GM12878 (cell line): ENCODE measurements around the gene ITPR3. TPM values are rescaled to one million over a fixed set of nuclear protein-coding genes. Genes with fewer than 3 reads are reported as not detected.

Source experiments
- ATAC-seq: fragments of 200-7000 bp; cut with Tn5 transposase; 3 replicates; pipeline ENCODE4 v1.9.1; 2020; ENCODE audit warnings: mild to moderate bottlenecking, moderate library complexity
- BruUV-seq: library from RNA; stranded (reverse); fragments of 400-500 nt; replicated peaks from 2 replicates; lab custom pipeline; 2021; lab: Mats Ljungman, UMichigan
- CTCF ChIA-PET: fragments of 300-600 bp; sonication (Branson Sonifier 250); formaldehyde crosslinking; extraction: SDS; loops from one replicate; lab custom pipeline; 2021; ENCODE audit warnings: inconsistent platforms; lab: Yijun Ruan, JAX
- POLR2A ChIA-PET: fragments of 350-600 bp; formaldehyde crosslinking; extraction: SDS; loops from one replicate; lab custom pipeline; 2021; ENCODE audit warnings: inconsistent platforms; lab: Charles Lee
- RAD21 ChIA-PET: fragments of 300-600 bp; sonication (Branson Sonifier 250); formaldehyde crosslinking; loops from one replicate; lab custom pipeline; 2023; ENCODE audit warnings: antibody characterized with exemption; ENCODE audit not compliant: unreplicated experiment; lab: Charles Lee
- SMC1A ChIA-PET: fragments of 300-600 bp; sonication (Branson Sonifier 250); formaldehyde crosslinking; loops from one replicate; lab custom pipeline; 2023; ENCODE audit not compliant: unreplicated experiment, uncharacterized antibody; lab: Charles Lee
- DNase-seq: peaks from one replicate; pipeline ENCODE4 v3.0.0-alpha.2; 2011; ENCODE audit warnings: low read depth, low spot score
- FAIRE-seq: peaks from 3 replicates; lab custom pipeline; 2011; peaks lifted over from hg19 to GRCh38; lab: Jason Lieb, UNC
- H2AFZ ChIP-seq: 2 replicates; pipeline ENCODE4 v1.6.0; 2011; ENCODE audit warnings: low read depth, low read length, control low read depth; ENCODE audit not compliant: control insufficient read depth
- H3K27ac ChIP-seq: 2 replicates; pipeline ENCODE4 v1.5.1; 2011; ENCODE audit warnings: control low read depth; ENCODE audit not compliant: control insufficient read depth, insufficient read depth
- H3K27me3 ChIP-seq, 2 experiments: replicated peaks in 1 of 2; 2 replicates each; pipeline versions ENCODE4 v1.6.0 to v1.6.1; 2011; ENCODE audit warnings: low read length in 1 of 2; ENCODE audit not compliant: control insufficient read depth in 2 of 2, insufficient read depth in 2 of 2
- H3K36me3 ChIP-seq, 2 experiments: 2 replicates each; pipeline ENCODE4 v1.5.1; 2011; ENCODE audit warnings: low read length in 1 of 2; ENCODE audit not compliant: control insufficient read depth in 2 of 2, insufficient read depth in 2 of 2
- H3K4me1 ChIP-seq: 2 replicates; pipeline ENCODE4 v1.6.1; 2011; ENCODE audit warnings: mild to moderate bottlenecking, low read length, moderate library complexity, mixed read lengths; ENCODE audit not compliant: control insufficient read depth, insufficient read depth
- H3K4me2 ChIP-seq: 2 replicates; pipeline ENCODE4 v1.6.0; 2011; ENCODE audit warnings: control low read depth; ENCODE audit not compliant: control insufficient read depth, insufficient read depth
- H3K4me3 ChIP-seq: fragments of 200-600 bp; sonication (generic); 2 replicates; pipeline ENCODE4 v1.5.1; 2016
- H3K79me2 ChIP-seq: 2 replicates; pipeline ENCODE4 v1.6.0; 2011; ENCODE audit warnings: low read length; ENCODE audit not compliant: control insufficient read depth, insufficient read depth
- H3K9ac ChIP-seq: 2 replicates; pipeline ENCODE4 v1.8.0; 2011; ENCODE audit warnings: low read length, control low read depth, mixed read lengths; ENCODE audit not compliant: control insufficient read depth, insufficient read depth
- H3K9me3 ChIP-seq: replicated peaks from 3 replicates; pipeline ENCODE4 v1.5.1; 2011; ENCODE audit warnings: mild to moderate bottlenecking, low read length; ENCODE audit not compliant: control insufficient read depth, insufficient read depth
- H4K20me1 ChIP-seq: 2 replicates; pipeline ENCODE4 v1.6.0; 2011; ENCODE audit not compliant: control insufficient read depth, insufficient read depth
- BACH1 ChIP-seq: fragments of 450-650 bp; IDR thresholded peaks from 2 replicates; pipeline ENCODE4 v1.6.1; 2017; ENCODE audit warnings: mild to moderate bottlenecking, borderline replicate concordance
- BHLHE40 ChIP-seq, 2 experiments: fragments of 450-650 bp in 1 of 2; IDR thresholded peaks; 2 replicates each; pipeline ENCODE4 v1.6.1; 2011 to 2017; ENCODE audit warnings: low read depth in 2 of 2, borderline replicate concordance in 1 of 2, improper control_type of control experiment in 1 of 2, low read length in 1 of 2, mild to moderate bottlenecking in 1 of 2
- EZH2 ChIP-seq: IDR thresholded peaks from 2 replicates; pipeline ENCODE4 v1.6.1; 2012; ENCODE audit warnings: low read depth, mild to moderate bottlenecking, control low read depth, inconsistent platforms, low read length, borderline replicate concordance; ENCODE audit not compliant: control insufficient read depth
- GATAD2B ChIP-seq: fragments of 450-650 bp; conservative IDR thresholded peaks from 2 replicates; pipeline ENCODE4 v1.6.1; 2017; ENCODE audit warnings: low read depth, mild to moderate bottlenecking, moderate library complexity
- HDAC2 ChIP-seq: fragments of 200-600 bp; sonication (generic); IDR thresholded peaks from 2 replicates; pipeline ENCODE4 v1.6.1; 2017
- MEF2A ChIP-seq: IDR thresholded peaks from 2 replicates; pipeline ENCODE4 v1.6.1; 2011; ENCODE audit warnings: low read depth, mild to moderate bottlenecking, low read length, moderate library complexity; ENCODE audit not compliant: insufficient read depth
- SMARCA5 ChIP-seq: fragments of 450-650 bp; IDR thresholded peaks from 2 replicates; pipeline ENCODE4 v1.6.1; 2017; ENCODE audit warnings: mild to moderate bottlenecking
- SPI1 ChIP-seq: IDR thresholded peaks from 2 replicates; pipeline ENCODE4 v1.6.1; 2011; ENCODE audit warnings: low read depth, mild to moderate bottlenecking, low read length, moderate library complexity, borderline replicate concordance; ENCODE audit not compliant: insufficient read depth
- ZBED1 ChIP-seq: IDR thresholded peaks from 2 replicates; pipeline ENCODE4 v1.6.1; 2016; ENCODE audit warnings: borderline replicate concordance
- WGBS: methylation state at CpG from one replicate; pipeline ENCODE4 v1.1.6; 2016; ENCODE audit warnings: low lambda C conversion rate; ENCODE audit not compliant: insufficient replicate concordance, insufficient coverage; ENCODE audit errors: missing lambda C conversion rate; 5-methylcytosine and 5-hydroxymethylcytosine counted together
- in situ Hi-C: fragments of 300-500 bp; cut with MboI; formaldehyde crosslinking; loops from 9 replicates; pipeline ENCODE4 v1.14.3; 2018; ENCODE audit warnings: mixed read lengths
- intact Hi-C: fragments of 100-400 bp; cut with micrococcal nuclease; formaldehyde crosslinking; loops from one replicate; pipeline ENCODE4 v1.14.2; 2022; ENCODE audit not compliant: unreplicated experiment
- polyA plus RNA-seq, 11 experiments: library from polyadenylated mRNA; depleted of rRNA in 4 of 11; unstranded in 6 of 11; stranded (reverse) in 5 of 11; fragments of >200 nt; fragmentation: Nextera tagmentation in 4 of 11; fragmentation: Illumina TruSeq in 1 of 11; extraction: Ambion mirVana in 4 of 11; extraction: Trizol in 1 of 11; gene quantifications; 1 replicate in 1 of 11; 2 replicates in 10 of 11; pipeline versions ENCODE4 v1.2.1 to v1.2.3, GENCODE V29; 2011 to 2016; ENCODE audit warnings: inconsistent platforms in 2 of 11, missing spikeins in 2 of 11, low read depth in 1 of 11
- total RNA-seq, 4 experiments: library from RNA; depleted of rRNA in 3 of 4; stranded (reverse); fragments of >200 nt in 3 of 4; fragmentation: Illumina TruSeq in 1 of 4; extraction: Trizol in 1 of 4; gene quantifications; 2 replicates each; pipeline versions ENCODE4 v1.2.1 to v1.2.3, GENCODE V29; 2013 to 2021
- TF ChIP-seq, protein P1 (sequence below): fragments of 450-650 bp; IDR thresholded peaks from 2 replicates; pipeline ENCODE4 v1.6.1; 2018; ENCODE audit warnings: mild to moderate bottlenecking, low read depth, moderate library complexity; ENCODE audit not compliant: partially characterized antibody
- TF ChIP-seq, protein P2 (sequence below): fragments of 450-650 bp; formaldehyde crosslinking; IDR thresholded peaks from 2 replicates; pipeline ENCODE4 v1.5.0; 2022; ENCODE audit warnings: mild to moderate bottlenecking, missing genetic modification characterization
- TF ChIP-seq, protein P3 (sequence below): fragments of 450-650 bp; IDR thresholded peaks from 2 replicates; pipeline ENCODE4 v1.6.1; 2017; ENCODE audit warnings: mild to moderate bottlenecking, low read depth, inconsistent platforms; ENCODE audit not compliant: poor library complexity, severe bottlenecking
- TF ChIP-seq, protein P4 (sequence below): fragments of 450-650 bp; IDR thresholded peaks from 2 replicates; pipeline ENCODE4 v1.6.1; 2017; ENCODE audit warnings: borderline replicate concordance

Gene ITPR3
- total and polyA plus RNA-seq, 10 of the 15 experiments (the other 5 are each of a cell fraction or from before 2014, with no cell fraction given): 0.32 to 34.0 (median 11.9) TPM

DNA sequence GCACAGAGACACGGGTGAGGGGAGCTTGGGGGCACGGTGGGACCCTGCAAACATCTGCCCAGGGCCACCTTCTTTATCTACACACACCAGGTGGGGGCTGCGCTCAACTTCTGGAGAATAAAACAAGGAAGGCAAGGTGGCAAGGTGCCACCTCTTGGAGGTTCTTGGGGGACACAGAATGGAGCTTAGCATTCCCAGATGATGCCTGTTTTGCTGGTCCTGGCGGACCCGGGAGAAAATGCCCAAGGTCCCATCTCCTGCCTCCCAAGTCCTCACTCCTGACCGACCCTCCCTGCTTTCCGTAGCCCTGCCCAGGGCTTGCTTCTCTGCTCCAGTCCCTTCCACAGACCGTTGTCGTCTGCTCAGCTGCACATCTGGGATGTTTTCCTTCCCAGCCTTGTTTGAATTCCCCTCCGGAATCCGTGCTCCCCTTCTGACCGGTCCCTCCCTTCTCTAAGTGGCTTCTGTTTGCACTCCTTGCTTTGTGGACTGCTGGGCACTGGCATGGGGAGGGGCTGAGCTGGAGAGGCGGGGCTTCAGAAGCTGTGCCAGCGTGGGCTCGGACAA, 13.1 kb downstream of the ITPR3 start:
- SMC1A ChIA-PET: interaction anchor here (0.8 to 1.6 kb wide), 3 partner anchors 9 to 44 kb away, joined by 3 to 4 read pairs (median 3); no protein-coding TSS in a partner anchor
- no peak overlapping the region for H3K9ac ChIP-seq
- DNase-seq (no peak), ATAC-seq (no peak), FAIRE-seq (no peak)
- H3K79me2 ChIP-seq: peaks cover 15% of the 10 kb centered on the region
- RAD21 ChIA-PET: interaction anchor here (0.9 to 1.2 kb wide), 3 partner anchors 12 to 208 kb away, joined by 3 to 6 read pairs (median 4); no protein-coding TSS in a partner anchor
- H3K27me3 ChIP-seq: no peaks in the 10 kb centered on the region
- H4K20me1 ChIP-seq: peaks cover 16% of the 10 kb centered on the region
- CTCF ChIA-PET: interaction anchor here (1.0 to 1.7 kb wide), 4 partner anchors 27 to 49 kb away, joined by 3 to 7 read pairs (median 4); no protein-coding TSS in a partner anchor
- no peaks in the 10 kb centered on the region for H3K9me3 ChIP-seq
- WGBS: 77% methylated on average over 15 of the region's 15 CpGs
- no peaks in the 10 kb centered on the region; a peak in 3 of 4 replicates for H3K36me3 ChIP-seq
- peak overlapping the region; percentile 70 for H3K4me3 ChIP-seq
- intact Hi-C loops: no loop called here
- POLR2A ChIA-PET: interaction anchor here (0.6 kb wide), 1 partner anchor 37 kb away, joined by 3 read pairs; no protein-coding TSS in a partner anchor
- BruUV-seq: no TSS peak
- H3K4me2 ChIP-seq: peak overlapping the region; percentile 86
- H3K27ac ChIP-seq: no peak overlapping the region
- peaks cover 9% of the 10 kb centered on the region for H3K4me1 ChIP-seq
- in situ Hi-C loops: no loop called here
- no peak overlapping the region for H2AFZ ChIP-seq
- TF ChIP-seq ZBED1: no peak
- TF ChIP-seq, protein P1, sequence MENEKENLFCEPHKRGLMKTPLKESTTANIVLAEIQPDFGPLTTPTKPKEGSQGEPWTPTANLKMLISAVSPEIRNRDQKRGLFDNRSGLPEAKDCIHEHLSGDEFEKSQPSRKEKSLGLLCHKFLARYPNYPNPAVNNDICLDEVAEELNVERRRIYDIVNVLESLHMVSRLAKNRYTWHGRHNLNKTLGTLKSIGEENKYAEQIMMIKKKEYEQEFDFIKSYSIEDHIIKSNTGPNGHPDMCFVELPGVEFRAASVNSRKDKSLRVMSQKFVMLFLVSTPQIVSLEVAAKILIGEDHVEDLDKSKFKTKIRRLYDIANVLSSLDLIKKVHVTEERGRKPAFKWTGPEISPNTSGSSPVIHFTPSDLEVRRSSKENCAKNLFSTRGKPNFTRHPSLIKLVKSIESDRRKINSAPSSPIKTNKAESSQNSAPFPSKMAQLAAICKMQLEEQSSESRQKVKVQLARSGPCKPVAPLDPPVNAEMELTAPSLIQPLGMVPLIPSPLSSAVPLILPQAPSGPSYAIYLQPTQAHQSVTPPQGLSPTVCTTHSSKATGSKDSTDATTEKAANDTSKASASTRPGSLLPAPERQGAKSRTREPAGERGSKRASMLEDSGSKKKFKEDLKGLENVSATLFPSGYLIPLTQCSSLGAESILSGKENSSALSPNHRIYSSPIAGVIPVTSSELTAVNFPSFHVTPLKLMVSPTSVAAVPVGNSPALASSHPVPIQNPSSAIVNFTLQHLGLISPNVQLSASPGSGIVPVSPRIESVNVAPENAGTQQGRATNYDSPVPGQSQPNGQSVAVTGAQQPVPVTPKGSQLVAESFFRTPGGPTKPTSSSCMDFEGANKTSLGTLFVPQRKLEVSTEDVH: no peak
- no peak for TF ChIP-seq SPI1
- TF ChIP-seq, protein P2, sequence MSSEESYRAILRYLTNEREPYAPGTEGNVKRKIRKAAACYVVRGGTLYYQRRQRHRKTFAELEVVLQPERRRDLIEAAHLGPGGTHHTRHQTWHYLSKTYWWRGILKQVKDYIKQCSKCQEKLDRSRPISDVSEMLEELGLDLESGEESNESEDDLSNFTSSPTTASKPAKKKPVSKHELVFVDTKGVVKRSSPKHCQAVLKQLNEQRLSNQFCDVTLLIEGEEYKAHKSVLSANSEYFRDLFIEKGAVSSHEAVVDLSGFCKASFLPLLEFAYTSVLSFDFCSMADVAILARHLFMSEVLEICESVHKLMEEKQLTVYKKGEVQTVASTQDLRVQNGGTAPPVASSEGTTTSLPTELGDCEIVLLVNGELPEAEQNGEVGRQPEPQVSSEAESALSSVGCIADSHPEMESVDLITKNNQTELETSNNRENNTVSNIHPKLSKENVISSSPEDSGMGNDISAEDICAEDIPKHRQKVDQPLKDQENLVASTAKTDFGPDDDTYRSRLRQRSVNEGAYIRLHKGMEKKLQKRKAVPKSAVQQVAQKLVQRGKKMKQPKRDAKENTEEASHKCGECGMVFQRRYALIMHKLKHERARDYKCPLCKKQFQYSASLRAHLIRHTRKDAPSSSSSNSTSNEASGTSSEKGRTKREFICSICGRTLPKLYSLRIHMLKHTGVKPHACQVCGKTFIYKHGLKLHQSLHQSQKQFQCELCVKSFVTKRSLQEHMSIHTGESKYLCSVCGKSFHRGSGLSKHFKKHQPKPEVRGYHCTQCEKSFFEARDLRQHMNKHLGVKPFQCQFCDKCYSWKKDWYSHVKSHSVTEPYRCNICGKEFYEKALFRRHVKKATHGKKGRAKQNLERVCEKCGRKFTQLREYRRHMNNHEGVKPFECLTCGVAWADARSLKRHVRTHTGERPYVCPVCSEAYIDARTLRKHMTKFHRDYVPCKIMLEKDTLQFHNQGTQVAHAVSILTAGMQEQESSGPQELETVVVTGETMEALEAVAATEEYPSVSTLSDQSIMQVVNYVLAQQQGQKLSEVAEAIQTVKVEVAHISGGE: no peak
- TF ChIP-seq, protein P3, sequence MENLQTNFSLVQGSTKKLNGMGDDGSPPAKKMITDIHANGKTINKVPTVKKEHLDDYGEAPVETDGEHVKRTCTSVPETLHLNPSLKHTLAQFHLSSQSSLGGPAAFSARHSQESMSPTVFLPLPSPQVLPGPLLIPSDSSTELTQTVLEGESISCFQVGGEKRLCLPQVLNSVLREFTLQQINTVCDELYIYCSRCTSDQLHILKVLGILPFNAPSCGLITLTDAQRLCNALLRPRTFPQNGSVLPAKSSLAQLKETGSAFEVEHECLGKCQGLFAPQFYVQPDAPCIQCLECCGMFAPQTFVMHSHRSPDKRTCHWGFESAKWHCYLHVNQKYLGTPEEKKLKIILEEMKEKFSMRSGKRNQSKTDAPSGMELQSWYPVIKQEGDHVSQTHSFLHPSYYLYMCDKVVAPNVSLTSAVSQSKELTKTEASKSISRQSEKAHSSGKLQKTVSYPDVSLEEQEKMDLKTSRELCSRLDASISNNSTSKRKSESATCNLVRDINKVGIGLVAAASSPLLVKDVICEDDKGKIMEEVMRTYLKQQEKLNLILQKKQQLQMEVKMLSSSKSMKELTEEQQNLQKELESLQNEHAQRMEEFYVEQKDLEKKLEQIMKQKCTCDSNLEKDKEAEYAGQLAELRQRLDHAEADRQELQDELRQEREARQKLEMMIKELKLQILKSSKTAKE: no peak
- TF ChIP-seq MEF2A: no peak
- no peak for TF ChIP-seq GATAD2B
- no peak for TF ChIP-seq SMARCA5
- no peak for TF ChIP-seq BHLHE40 (IDR thresholded peaks at IDR 0.05; ENCODE audit: borderline replicate concordance in 1 of 2, low read depth in 2 of 2, low read length in 1 of 2)
- TF ChIP-seq HDAC2: no peak
- TF ChIP-seq EZH2: no peak
- TF ChIP-seq, protein P4, sequence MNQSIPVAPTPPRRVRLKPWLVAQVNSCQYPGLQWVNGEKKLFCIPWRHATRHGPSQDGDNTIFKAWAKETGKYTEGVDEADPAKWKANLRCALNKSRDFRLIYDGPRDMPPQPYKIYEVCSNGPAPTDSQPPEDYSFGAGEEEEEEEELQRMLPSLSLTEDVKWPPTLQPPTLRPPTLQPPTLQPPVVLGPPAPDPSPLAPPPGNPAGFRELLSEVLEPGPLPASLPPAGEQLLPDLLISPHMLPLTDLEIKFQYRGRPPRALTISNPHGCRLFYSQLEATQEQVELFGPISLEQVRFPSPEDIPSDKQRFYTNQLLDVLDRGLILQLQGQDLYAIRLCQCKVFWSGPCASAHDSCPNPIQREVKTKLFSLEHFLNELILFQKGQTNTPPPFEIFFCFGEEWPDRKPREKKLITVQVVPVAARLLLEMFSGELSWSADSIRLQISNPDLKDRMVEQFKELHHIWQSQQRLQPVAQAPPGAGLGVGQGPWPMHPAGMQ: no peak
- no peak for TF ChIP-seq BACH1
